A549 (cell line): ENCODE data around the gene PTPRJ. TPM values are rescaled to one million over a fixed set of nuclear protein-coding genes. Genes with fewer than 3 reads are reported as not detected.

ENCODE experiments used
- ATAC-seq, 2 experiments: fragments of 200-7000 bp in 1 of 2; fragments of >200 bp in 1 of 2; cut with Nextera tagmentation in 1 of 2; cut with Tn5 transposase in 1 of 2; 3 replicates each; pipeline versions ENCODE4 v1.8.0 to v1.9.1; 2018 to 2020; ENCODE audit warnings: mild to moderate bottlenecking in 1 of 2, moderate library complexity in 1 of 2
- CTCF ChIA-PET: fragments of 300-600 bp; sonication (Branson Sonifier 250); formaldehyde crosslinking; extraction: SDS; loops from one replicate; lab custom pipeline; 2021; ENCODE audit warnings: antibody characterized with exemption, inconsistent platforms; lab: Yijun Ruan, JAX
- POLR2A ChIA-PET: fragments of 350-600 bp; formaldehyde crosslinking; extraction: SDS; loops from one replicate; lab custom pipeline; 2021; ENCODE audit warnings: antibody characterized with exemption, inconsistent platforms; lab: Yijun Ruan, JAX
- DNase-seq, 2 experiments: peaks; one replicate each; pipeline versions ENCODE4 v3.0.0 to v3.0.0-alpha.2; 2011 to 2016; ENCODE audit warnings: low read depth in 1 of 2, low spot score in 1 of 2
- FAIRE-seq: peaks from 2 replicates; lab custom pipeline; 2011; peaks lifted over from hg19 to GRCh38; lab: Jason Lieb, UNC
- H3K27ac ChIP-seq, 2 experiments: fragments of >200 bp; sonication (Bioruptor Twin); formaldehyde crosslinking; 3 replicates each; pipeline ENCODE4 v1.5.1; 2016 to 2017
- H3K4me1 ChIP-seq: fragments of >200 bp; sonication (Bioruptor Twin); formaldehyde crosslinking; 3 replicates; pipeline ENCODE4 v1.6.1; 2016
- H3K4me2 ChIP-seq: fragments of >200 bp; sonication (Bioruptor Twin); formaldehyde crosslinking; 3 replicates; pipeline ENCODE4 v1.6.1; 2016
- H3K4me3 ChIP-seq: fragments of >200 bp; sonication (Bioruptor Twin); formaldehyde crosslinking; 3 replicates; pipeline ENCODE4 v1.5.1; 2016
- H3K9me3 ChIP-seq: fragments of >200 bp; sonication (Bioruptor Twin); formaldehyde crosslinking; 3 replicates; pipeline ENCODE4 v1.6.1; 2016
- CBX8 ChIP-seq: fragments of 200-600 bp; sonication (generic); IDR thresholded peaks from 2 replicates; pipeline ENCODE4 v1.6.1; 2016
- CEBPB ChIP-seq, 2 experiments: fragments of >200 bp in 1 of 2; sonication (Bioruptor Twin) in 1 of 2; formaldehyde crosslinking in 1 of 2; IDR thresholded peaks; 2 replicates each; pipeline ENCODE4 v1.6.1; 2012 to 2016
- CHD4 ChIP-seq: fragments of 200-600 bp; sonication (generic); IDR thresholded peaks from 2 replicates; pipeline ENCODE4 v1.6.1; 2016; ENCODE audit warnings: antibody characterized with exemption, mild to moderate bottlenecking, borderline replicate concordance
- ESRRA ChIP-seq: fragments of 150-350 bp; IDR thresholded peaks from 2 replicates; pipeline ENCODE4 v1.6.1; 2014; ENCODE audit warnings: mild to moderate bottlenecking, low read length, borderline replicate concordance
- FOSB ChIP-seq: fragments of 250-450 bp; sonication (Bioruptor Pico); IDR thresholded peaks from 2 replicates; pipeline ENCODE4 v1.5.0; 2020; ENCODE audit warnings: mild to moderate bottlenecking, moderate library complexity
- HDAC2 ChIP-seq: fragments of 200-600 bp; sonication (generic); IDR thresholded peaks from 2 replicates; pipeline ENCODE4 v1.6.1; 2016
- HOXB13 ChIP-seq: fragments of 250-450 bp; sonication (Bioruptor Pico); IDR thresholded peaks from 2 replicates; pipeline ENCODE4 v1.5.0; 2020; ENCODE audit warnings: low read depth, mild to moderate bottlenecking, moderate library complexity
- HOXB5 ChIP-seq: fragments of 250-450 bp; sonication (Bioruptor Pico); IDR thresholded peaks from 2 replicates; pipeline ENCODE4 v1.5.0; 2020; ENCODE audit warnings: mild to moderate bottlenecking, moderate library complexity
- JUN ChIP-seq, 2 experiments: fragments of >200 bp; sonication (Bioruptor Twin); formaldehyde crosslinking; IDR thresholded peaks; 2 replicates in 1 of 2; 3 replicates in 1 of 2; pipeline ENCODE4 v1.6.1; 2016 to 2017
- JUNB ChIP-seq: fragments of >200 bp; sonication (Bioruptor Twin); formaldehyde crosslinking; IDR thresholded peaks from 2 replicates; pipeline ENCODE4 v1.6.1; 2016
- KDM1A ChIP-seq: fragments of 200-600 bp; sonication (generic); IDR thresholded peaks from 2 replicates; pipeline ENCODE4 v1.6.1; 2016; ENCODE audit warnings: low read depth, mild to moderate bottlenecking
- MAZ ChIP-seq: fragments of 150-350 bp; IDR thresholded peaks from 2 replicates; pipeline ENCODE4 v1.6.1; 2014; ENCODE audit warnings: antibody characterized with exemption, low read depth, low read length, borderline replicate concordance
- MYC ChIP-seq: IDR thresholded peaks from 2 replicates; pipeline ENCODE4 v1.6.1; 2012; ENCODE audit warnings: mild to moderate bottlenecking, inconsistent platforms, low read length, improper control_type of control experiment, borderline replicate concordance
- NFE2L2 ChIP-seq: fragments of 150-350 bp; conservative IDR thresholded peaks from 2 replicates; pipeline ENCODE4 v1.6.1; 2014; ENCODE audit warnings: low read length
- NR3C1 ChIP-seq: fragments of >200 bp; sonication (Bioruptor Twin); formaldehyde crosslinking; IDR thresholded peaks from 3 replicates; pipeline ENCODE4 v1.6.1; 2017
- POLR2A ChIP-seq: IDR thresholded peaks from 2 replicates; pipeline ENCODE4 v1.6.1; 2012; ENCODE audit warnings: mild to moderate bottlenecking, low read length
- RAD21 ChIP-seq, 2 experiments: fragments of >200 bp in 1 of 2; sonication (Bioruptor Twin) in 1 of 2; formaldehyde crosslinking in 1 of 2; IDR thresholded peaks in 1 of 2; conservative IDR thresholded peaks in 1 of 2; 2 replicates in 1 of 2; 3 replicates in 1 of 2; pipeline ENCODE4 v1.6.1; 2012 to 2018; ENCODE audit warnings: inconsistent platforms in 1 of 2
- RARB ChIP-seq: fragments of 250-450 bp; sonication (Bioruptor Pico); IDR thresholded peaks from 2 replicates; pipeline ENCODE4 v1.8.0; 2021; ENCODE audit warnings: mild to moderate bottlenecking, moderate library complexity
- RNF2 ChIP-seq: fragments of 200-600 bp; sonication (generic); IDR thresholded peaks from 2 replicates; pipeline ENCODE4 v1.6.1; 2016; ENCODE audit warnings: low read depth, mild to moderate bottlenecking, antibody characterized with exemption, moderate library complexity, borderline replicate concordance
- ZSCAN20 ChIP-seq: fragments of 250-450 bp; sonication (Bioruptor Pico); IDR thresholded peaks from 2 replicates; pipeline ENCODE4 v1.8.0; 2022; ENCODE audit warnings: mild to moderate bottlenecking, moderate library complexity
- WGBS: methylation state at CpG from one replicate; pipeline ENCODE4 v1.1.6; 2017; ENCODE audit errors: missing lambda C conversion rate; 5-methylcytosine and 5-hydroxymethylcytosine counted together
- polyA plus RNA-seq, 4 experiments: library from polyadenylated mRNA; depleted of rRNA in 3 of 4; stranded (reverse); fragments of >200 nt; fragmentation: RNase III in 1 of 4; extraction: RNeasy Plus Mini Kit Qiagen cat#74134 plus additional on column Dnase treatment in 1 of 4; gene quantifications; 2 replicates in 3 of 4; 3 replicates in 1 of 4; pipeline ENCODE4 v1.2.3, GENCODE V29; 2011 to 2017
- TF ChIP-seq, protein P1 (sequence below): IDR thresholded peaks from 2 replicates; pipeline ENCODE4 v1.6.1; 2012; ENCODE audit warnings: low read depth, borderline replicate concordance
- TF ChIP-seq, protein P2 (sequence below): fragments of >200 bp; sonication (Bioruptor Twin); formaldehyde crosslinking; IDR thresholded peaks from 2 replicates; pipeline ENCODE4 v1.6.1; 2016
- TF ChIP-seq, protein P3 (sequence below): fragments of >200 bp; sonication (Bioruptor Twin); formaldehyde crosslinking; IDR thresholded peaks from 3 replicates; pipeline ENCODE4 v1.6.1; 2016
- TF ChIP-seq, protein P4 (sequence below): fragments of 450-650 bp; IDR thresholded peaks from 2 replicates; pipeline ENCODE4 v1.6.1; 2014; ENCODE audit warnings: antibody characterized with exemption
- TF ChIP-seq, protein P5 (sequence below): fragments of 200-600 bp; sonication (generic); IDR thresholded peaks from 2 replicates; pipeline ENCODE4 v1.6.1; 2016; ENCODE audit warnings: antibody characterized with exemption, mild to moderate bottlenecking, moderate library complexity

PTPRJ gene
- polyA plus RNA-seq, 2 of the 4 experiments (the other 2 are of a cell fraction): 30.3 to 50.5 TPM

DNA sequence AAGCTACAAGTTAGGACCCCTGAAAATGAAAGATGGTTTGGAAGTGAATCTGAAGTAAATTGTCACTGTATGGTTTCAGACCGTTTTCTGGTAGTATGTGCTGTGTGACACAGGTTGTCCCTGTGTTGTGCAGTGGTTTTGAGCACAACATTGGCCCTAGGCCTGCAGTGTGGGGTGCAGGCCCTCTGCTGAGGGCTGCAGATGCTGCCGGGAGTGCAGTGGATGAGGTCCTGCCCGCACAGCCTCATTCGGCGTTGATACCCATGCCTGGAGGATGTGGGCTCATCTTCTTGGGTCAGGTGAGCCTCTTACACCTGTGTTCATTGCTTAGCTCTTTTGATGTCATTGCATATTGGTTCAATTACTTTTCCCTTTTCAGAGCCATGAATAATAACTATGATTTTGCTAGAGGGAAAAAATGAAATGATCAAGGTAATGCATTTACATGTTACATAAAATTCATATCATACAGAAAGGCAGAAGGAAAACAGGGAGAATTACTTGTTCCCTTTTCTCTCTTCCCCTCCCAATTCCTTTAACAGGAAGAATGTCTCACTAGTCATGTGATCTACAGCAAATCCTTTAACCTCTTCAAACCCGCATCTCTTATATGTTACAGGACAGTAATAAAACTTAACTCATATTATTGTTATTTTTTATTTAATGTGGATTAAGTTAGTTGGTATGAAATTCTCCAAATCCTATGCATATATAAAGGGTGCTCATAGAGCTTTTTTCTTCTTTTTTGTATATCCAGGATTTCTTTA lies 48.7 kb downstream of the PTPRJ start:
- peak in 1 of 2 experiments; percentile 14; a peak in 3 of 6 replicates for ATAC-seq
- WGBS: 77% methylated on average over 6 of the region's 6 CpGs
- FAIRE-seq: no peak
- DNase-seq: no peak
- TF ChIP-seq RARB: no peak
- no peak for TF ChIP-seq CHD4
- TF ChIP-seq, protein P1, sequence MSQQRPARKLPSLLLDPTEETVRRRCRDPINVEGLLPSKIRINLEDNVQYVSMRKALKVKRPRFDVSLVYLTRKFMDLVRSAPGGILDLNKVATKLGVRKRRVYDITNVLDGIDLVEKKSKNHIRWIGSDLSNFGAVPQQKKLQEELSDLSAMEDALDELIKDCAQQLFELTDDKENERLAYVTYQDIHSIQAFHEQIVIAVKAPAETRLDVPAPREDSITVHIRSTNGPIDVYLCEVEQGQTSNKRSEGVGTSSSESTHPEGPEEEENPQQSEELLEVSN: no peak
- TF ChIP-seq RAD21 (conservative IDR thresholded peaks at IDR 0.05 in 1 of 2, IDR thresholded peaks at IDR 0.05 in 1 of 2): no peak
- TF ChIP-seq NR3C1: no peak
- TF ChIP-seq KDM1A: no peak
- no peak for TF ChIP-seq FOSB (CRISPR knock-in tag)
- TF ChIP-seq, all 56 proteins: peak for 0
- Histone ChIP-seq H3K9me3 (no peaks in the 10 kb centered on the region), H3K4me2 (peak overlapping the region; percentile 2; the same call in 1 of the 3 replicates), H3K4me1 (peaks cover 77% of the 10 kb centered on the region), H3K4me3 (no peak overlapping the region), H3K27ac (peak overlapping the region in 1 of 2 experiments; percentile 46; a peak in 2 of 6 replicates)
- CTCF ChIA-PET: interaction anchor here (0.8 to 2.7 kb wide), 4 partner anchors 22 to 95 kb away, joined by 3 to 6 read pairs (median 4); no protein-coding TSS in a partner anchor
- POLR2A ChIA-PET: no interaction called here

DNA sequence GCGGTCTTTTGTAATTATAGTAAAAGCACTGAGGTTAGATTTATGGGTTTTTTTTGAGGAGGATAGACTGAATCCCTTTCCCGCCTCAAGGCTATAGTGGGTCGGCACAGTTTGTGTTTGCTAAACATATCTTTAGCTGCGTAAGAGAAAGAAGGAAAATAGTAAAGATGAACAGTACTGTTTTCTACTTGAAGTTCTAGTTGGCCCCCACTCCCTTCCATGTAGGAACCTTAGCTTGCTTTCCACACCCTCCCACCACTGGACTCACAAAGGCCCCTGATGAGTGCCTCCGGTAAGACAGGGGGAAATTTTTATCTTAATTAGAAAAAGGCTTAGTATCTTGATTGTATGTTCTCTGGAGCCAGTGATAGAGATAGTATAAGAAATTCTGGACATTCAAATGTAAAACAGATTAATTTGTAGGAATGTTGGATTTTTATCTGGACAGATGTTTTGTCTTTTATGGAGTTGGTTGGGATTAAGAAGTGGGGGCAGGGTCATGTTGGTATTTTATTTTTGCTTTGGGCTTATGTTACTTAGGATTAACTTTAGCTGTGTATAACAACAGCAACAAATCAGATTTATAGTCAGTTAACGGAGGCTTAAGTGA lies 49.4 kb downstream of the PTPRJ start:
- no peak overlapping the region for H3K4me3 ChIP-seq
- CTCF ChIA-PET: interaction anchor here (0.8 to 2.7 kb wide), 4 partner anchors 22 to 95 kb away, joined by 3 to 6 read pairs (median 4); no protein-coding TSS in a partner anchor
- TF ChIP-seq HOXB5 (CRISPR knock-in tag): no peak
- TF ChIP-seq JUNB: no peak
- TF ChIP-seq NFE2L2: no peak
- TF ChIP-seq, protein P1: no peak
- TF ChIP-seq MAZ: no peak
- TF ChIP-seq, protein P2, sequence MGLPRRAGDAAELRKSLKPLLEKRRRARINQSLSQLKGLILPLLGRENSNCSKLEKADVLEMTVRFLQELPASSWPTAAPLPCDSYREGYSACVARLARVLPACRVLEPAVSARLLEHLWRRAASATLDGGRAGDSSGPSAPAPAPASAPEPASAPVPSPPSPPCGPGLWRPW: no peak
- TF ChIP-seq CEBPB (IDR thresholded peaks at IDR 0.05): no peak
- TF ChIP-seq CBX8: no peak
- no peak for TF ChIP-seq RNF2
- TF ChIP-seq, all 56 proteins: peak for 0
- ATAC-seq (no peak), DNase-seq (no peak), FAIRE-seq (no peak)
- Histone ChIP-seq H3K9me3 (no peaks in the 10 kb centered on the region), H3K27ac (peak overlapping the region; percentile 2 to 50; a peak in 3 of 6 replicates), H3K4me1 (peaks cover 79% of the 10 kb centered on the region), H3K4me2 (peak overlapping the region; percentile 38; the same call in 2 of the 3 replicates)
- 82% methylated on average over 6 of the region's 6 CpGs for WGBS
- POLR2A ChIA-PET: no interaction called here

DNA sequence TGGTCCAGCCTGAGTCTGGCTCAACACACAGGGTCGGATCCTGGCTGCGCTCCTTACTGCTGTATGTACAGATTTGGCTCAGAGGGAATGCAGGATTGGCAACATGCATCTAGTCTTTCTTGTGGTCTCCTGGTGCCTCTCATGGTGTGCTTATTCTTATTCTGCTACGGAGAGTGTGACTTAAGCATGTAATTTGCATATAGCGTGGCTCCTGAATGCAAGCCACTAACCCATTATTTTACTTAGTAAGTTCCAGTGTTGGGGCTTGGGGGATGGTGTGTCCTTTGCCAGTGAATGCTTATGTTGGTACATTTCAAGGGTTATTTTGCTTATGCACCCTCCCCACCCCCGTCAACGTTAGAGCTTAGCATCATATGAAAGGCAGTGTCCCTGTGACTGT lies 51.2 kb downstream of the PTPRJ start:
- ATAC-seq: no peak
- TF ChIP-seq NR3C1: no peak
- no peak for TF ChIP-seq HOXB13 (CRISPR knock-in tag)
- no peak for TF ChIP-seq ESRRA
- TF ChIP-seq, protein P3, sequence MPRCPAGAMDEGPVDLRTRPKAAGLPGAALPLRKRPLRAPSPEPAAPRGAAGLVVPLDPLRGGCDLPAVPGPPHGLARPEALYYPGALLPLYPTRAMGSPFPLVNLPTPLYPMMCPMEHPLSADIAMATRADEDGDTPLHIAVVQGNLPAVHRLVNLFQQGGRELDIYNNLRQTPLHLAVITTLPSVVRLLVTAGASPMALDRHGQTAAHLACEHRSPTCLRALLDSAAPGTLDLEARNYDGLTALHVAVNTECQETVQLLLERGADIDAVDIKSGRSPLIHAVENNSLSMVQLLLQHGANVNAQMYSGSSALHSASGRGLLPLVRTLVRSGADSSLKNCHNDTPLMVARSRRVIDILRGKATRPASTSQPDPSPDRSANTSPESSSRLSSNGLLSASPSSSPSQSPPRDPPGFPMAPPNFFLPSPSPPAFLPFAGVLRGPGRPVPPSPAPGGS: no peak
- TF ChIP-seq, protein P4, sequence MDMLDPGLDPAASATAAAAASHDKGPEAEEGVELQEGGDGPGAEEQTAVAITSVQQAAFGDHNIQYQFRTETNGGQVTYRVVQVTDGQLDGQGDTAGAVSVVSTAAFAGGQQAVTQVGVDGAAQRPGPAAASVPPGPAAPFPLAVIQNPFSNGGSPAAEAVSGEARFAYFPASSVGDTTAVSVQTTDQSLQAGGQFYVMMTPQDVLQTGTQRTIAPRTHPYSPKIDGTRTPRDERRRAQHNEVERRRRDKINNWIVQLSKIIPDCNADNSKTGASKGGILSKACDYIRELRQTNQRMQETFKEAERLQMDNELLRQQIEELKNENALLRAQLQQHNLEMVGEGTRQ: no peak
- no peak for TF ChIP-seq HDAC2
- no peak for TF ChIP-seq ZSCAN20 (CRISPR knock-in tag)
- no peak for TF ChIP-seq MYC
- TF ChIP-seq JUN (IDR thresholded peaks at IDR 0.05): no peak
- no peak for TF ChIP-seq POLR2A
- no peak for TF ChIP-seq CHD4
- TF ChIP-seq, protein P5, sequence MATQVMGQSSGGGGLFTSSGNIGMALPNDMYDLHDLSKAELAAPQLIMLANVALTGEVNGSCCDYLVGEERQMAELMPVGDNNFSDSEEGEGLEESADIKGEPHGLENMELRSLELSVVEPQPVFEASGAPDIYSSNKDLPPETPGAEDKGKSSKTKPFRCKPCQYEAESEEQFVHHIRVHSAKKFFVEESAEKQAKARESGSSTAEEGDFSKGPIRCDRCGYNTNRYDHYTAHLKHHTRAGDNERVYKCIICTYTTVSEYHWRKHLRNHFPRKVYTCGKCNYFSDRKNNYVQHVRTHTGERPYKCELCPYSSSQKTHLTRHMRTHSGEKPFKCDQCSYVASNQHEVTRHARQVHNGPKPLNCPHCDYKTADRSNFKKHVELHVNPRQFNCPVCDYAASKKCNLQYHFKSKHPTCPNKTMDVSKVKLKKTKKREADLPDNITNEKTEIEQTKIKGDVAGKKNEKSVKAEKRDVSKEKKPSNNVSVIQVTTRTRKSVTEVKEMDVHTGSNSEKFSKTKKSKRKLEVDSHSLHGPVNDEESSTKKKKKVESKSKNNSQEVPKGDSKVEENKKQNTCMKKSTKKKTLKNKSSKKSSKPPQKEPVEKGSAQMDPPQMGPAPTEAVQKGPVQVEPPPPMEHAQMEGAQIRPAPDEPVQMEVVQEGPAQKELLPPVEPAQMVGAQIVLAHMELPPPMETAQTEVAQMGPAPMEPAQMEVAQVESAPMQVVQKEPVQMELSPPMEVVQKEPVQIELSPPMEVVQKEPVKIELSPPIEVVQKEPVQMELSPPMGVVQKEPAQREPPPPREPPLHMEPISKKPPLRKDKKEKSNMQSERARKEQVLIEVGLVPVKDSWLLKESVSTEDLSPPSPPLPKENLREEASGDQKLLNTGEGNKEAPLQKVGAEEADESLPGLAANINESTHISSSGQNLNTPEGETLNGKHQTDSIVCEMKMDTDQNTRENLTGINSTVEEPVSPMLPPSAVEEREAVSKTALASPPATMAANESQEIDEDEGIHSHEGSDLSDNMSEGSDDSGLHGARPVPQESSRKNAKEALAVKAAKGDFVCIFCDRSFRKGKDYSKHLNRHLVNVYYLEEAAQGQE: no peak
- TF ChIP-seq, all 56 proteins: peak for 0
- no peak for FAIRE-seq
- peak overlapping the region; percentile 21; the same call in 1 of the 3 replicates for H3K4me2 ChIP-seq
- peaks cover 84% of the 10 kb centered on the region for H3K4me1 ChIP-seq
- WGBS: 95% methylated on average over 6 of the region's 6 CpGs
- peak overlapping the region in 1 of 2 experiments; percentile 50; a peak in 1 of 6 replicates for H3K27ac ChIP-seq
- no peak overlapping the region for H3K4me3 ChIP-seq
- no peak for DNase-seq
- no peaks in the 10 kb centered on the region for H3K9me3 ChIP-seq
- ChIA-PET CTCF (interaction anchor here (1.8 kb wide), 1 partner anchor 16 kb away, joined by 6 read pairs; no protein-coding TSS in a partner anchor), POLR2A (no interaction called here)
